Smooth muscle cell (in vitro differentiated cells): Measurements from ENCODE around the gene FRMD4A. TPM values are rescaled to one million over a fixed set of nuclear protein-coding genes. Genes with fewer than 3 reads are reported as not detected.
"Not testable (repeated sequence)": the region's sequence is repeated elsewhere in the genome, so short reads cannot be mapped to it uniquely, and the experiment has no call there.

Experiments used
- DNase-seq: peaks from one replicate; lab custom pipeline; 2025; ENCODE audit not compliant: unreplicated experiment; lab: John Stamatoyannopoulos, UW
- H2AFZ ChIP-seq: fragments of 200-600 bp; sonication (generic); 2 replicates; pipeline ENCODE4 v1.6.0; 2016; ENCODE audit warnings: antibody characterized with exemption, low read depth, mild to moderate bottlenecking
- H3F3A ChIP-seq: fragments of 200-600 bp; sonication (generic); 2 replicates; pipeline ENCODE4 v1.6.0; 2017; ENCODE audit warnings: antibody characterized with exemption, low read depth
- H3K27ac ChIP-seq: fragments of 200-600 bp; sonication (generic); 2 replicates; pipeline ENCODE4 v1.5.1; 2016; ENCODE audit warnings: low read depth, mild to moderate bottlenecking
- H3K27me3 ChIP-seq: fragments of 200-600 bp; sonication (generic); 2 replicates; pipeline ENCODE4 v1.6.1; 2016; ENCODE audit warnings: low read depth, mild to moderate bottlenecking
- H3K36me3 ChIP-seq: fragments of 200-600 bp; sonication (generic); 2 replicates; pipeline ENCODE4 v1.5.1; 2016; ENCODE audit warnings: low read depth
- H3K4me1 ChIP-seq: fragments of 200-600 bp; sonication (generic); 2 replicates; pipeline ENCODE4 v1.5.1; 2016; ENCODE audit warnings: low read depth
- H3K4me2 ChIP-seq: fragments of 200-600 bp; sonication (generic); 2 replicates; pipeline ENCODE4 v1.6.0; 2016; ENCODE audit warnings: mild to moderate bottlenecking
- H3K4me3 ChIP-seq: fragments of 200-600 bp; sonication (generic); 2 replicates; pipeline ENCODE4 v1.5.1; 2016; ENCODE audit warnings: mild to moderate bottlenecking
- H3K79me2 ChIP-seq: fragments of 200-600 bp; sonication (generic); 2 replicates; pipeline ENCODE4 v1.6.0; 2016; ENCODE audit warnings: low read depth, mild to moderate bottlenecking
- H3K9ac ChIP-seq: fragments of 200-600 bp; sonication (generic); 2 replicates; pipeline ENCODE4 v1.6.0; 2016; ENCODE audit warnings: low read depth
- H3K9me3 ChIP-seq: fragments of 200-600 bp; sonication (generic); replicated peaks from 2 replicates; pipeline ENCODE4 v1.5.1; 2016; ENCODE audit warnings: low read depth
- H4K20me1 ChIP-seq: fragments of 200-600 bp; sonication (generic); 2 replicates; pipeline ENCODE4 v1.6.0; 2016; ENCODE audit warnings: low read depth
- CTCF ChIP-seq: fragments of 200-600 bp; sonication (generic); IDR thresholded peaks from 2 replicates; pipeline ENCODE4 v1.5.1; 2017; ENCODE audit warnings: borderline replicate concordance, mild to moderate bottlenecking, antibody characterized with exemption; ENCODE audit not compliant: insufficient read depth, poor library complexity, severe bottlenecking
- WGBS: methylation state at CpG from one replicate; pipeline ENCODE4 v1.1.7; 2016; ENCODE audit warnings: low lambda C conversion rate; 5-methylcytosine and 5-hydroxymethylcytosine counted together
- polyA plus RNA-seq: library from polyadenylated mRNA; unstranded; fragments of >200 nt; fragmentation: Nextera tagmentation; extraction: Ambion mirVana; gene quantifications from 2 replicates; pipeline ENCODE4 v1.2.1, GENCODE V29; 2016
- total RNA-seq: library from RNA; depleted of rRNA; stranded (reverse); fragments of >200 nt; gene quantifications from 2 replicates; pipeline ENCODE4 v1.2.3, GENCODE V29; 2014

Gene FRMD4A
- total and polyA plus RNA-seq, 2 experiments from 2014 or later: 3.0 to 5.4 TPM

- H3K9ac ChIP-seq: no peak overlapping the region
- H3K27me3 ChIP-seq: peaks cover 26% of the 10 kb centered on the region
- H3K79me2 ChIP-seq: no peaks in the 10 kb centered on the region
- WGBS: 87% methylated on average over 5 of the region's 5 CpGs
- no peaks in the 10 kb centered on the region for H3F3A ChIP-seq
- H3K9me3 ChIP-seq: no peaks in the 10 kb centered on the region
- H3K36me3 ChIP-seq: no peaks in the 10 kb centered on the region
- H3K4me3 ChIP-seq: no peak overlapping the region
- DNase-seq: no peak
- H3K4me2 ChIP-seq: no peak overlapping the region
- no peaks in the 10 kb centered on the region for H4K20me1 ChIP-seq
- TF ChIP-seq CTCF: no peak
- H2AFZ ChIP-seq: no peak overlapping the region
- H3K4me1 ChIP-seq: no peaks in the 10 kb centered on the region
- H3K27ac ChIP-seq: no peak overlapping the region
Measured at GRCh38 chr10:14219411-14219810, 111.3 kb downstream of the FRMD4A start.

- WGBS: 94% methylated on average over 7 of the region's 7 CpGs
- Histone ChIP-seq H3K4me1 (no peaks in the 10 kb centered on the region), H3K79me2 (no peaks in the 10 kb centered on the region), H3K36me3 (no peaks in the 10 kb centered on the region), H3K4me3 (no peak overlapping the region), H2AFZ (no peak overlapping the region), H3K9ac (no peak overlapping the region), H3F3A (no peaks in the 10 kb centered on the region), H3K9me3 (no peaks in the 10 kb centered on the region), H3K27me3 (peaks cover 28% of the 10 kb centered on the region), H3K4me2 (no peak overlapping the region), H3K27ac (no peak overlapping the region), H4K20me1 (no peaks in the 10 kb centered on the region)
- no peak for TF ChIP-seq CTCF
- no peak for DNase-seq
Measured at GRCh38 chr10:14215641-14216040, 115.1 kb downstream of the FRMD4A start.

- WGBS: 83% methylated on average over 7 of the region's 7 CpGs
- not testable (repeated sequence) for H3K79me2 ChIP-seq, H2AFZ ChIP-seq, H3K27ac ChIP-seq, H3K4me3 ChIP-seq, H3K4me2 ChIP-seq, H3K4me1 ChIP-seq, H3K9me3 ChIP-seq, H3K36me3 ChIP-seq, DNase-seq, H3F3A ChIP-seq, H3K9ac ChIP-seq, H4K20me1 ChIP-seq
- H3K27me3 ChIP-seq: peaks cover 26% of the 10 kb centered on the region
Measured at GRCh38 chr10:14213703-14214102, 117.0 kb downstream of the FRMD4A start.

GRCh38 chr10:14211610-14212009, 119.1 kb downstream of the FRMD4A start:
- no peaks in the 10 kb centered on the region for H3K9me3 ChIP-seq
- H2AFZ ChIP-seq: no peak overlapping the region
- no peaks in the 10 kb centered on the region for H3K36me3 ChIP-seq
- no peak overlapping the region for H3K27ac ChIP-seq
- WGBS: 60% methylated on average over 4 of the region's 4 CpGs
- DNase-seq: no peak
- no peaks in the 10 kb centered on the region for H3K4me1 ChIP-seq
- H3F3A ChIP-seq: no peaks in the 10 kb centered on the region
- no peak overlapping the region for H3K9ac ChIP-seq
- no peaks in the 10 kb centered on the region for H3K79me2 ChIP-seq
- H3K4me3 ChIP-seq: no peak overlapping the region
- no peak for TF ChIP-seq CTCF
- H4K20me1 ChIP-seq: no peaks in the 10 kb centered on the region
- no peak overlapping the region for H3K4me2 ChIP-seq
- peaks cover 20% of the 10 kb centered on the region for H3K27me3 ChIP-seq
